Duodenal mucosa (tissue), 2 donors: Measurements from ENCODE around the gene PLEKHA1.

ENCODE experiments used
- H3K27ac ChIP-seq: one replicate; pipeline ENCODE4 v1.7.0; 2013; ENCODE audit warnings: low read depth, low read length
- H3K27me3 ChIP-seq, 2 donors: one replicate each; pipeline ENCODE4 v1.7.0; 2013; ENCODE audit warnings: low read length in 2 of 2, control low read depth in 1 of 2; ENCODE audit not compliant: insufficient read depth in 2 of 2, control insufficient read depth in 1 of 2
- H3K36me3 ChIP-seq, 2 donors: one replicate each; pipeline ENCODE4 v1.7.0; 2013; ENCODE audit warnings: low read length in 2 of 2, control low read depth in 1 of 2; ENCODE audit not compliant: insufficient read depth in 2 of 2, control insufficient read depth in 1 of 2
- H3K4me1 ChIP-seq, 2 donors: one replicate each; pipeline ENCODE4 v1.7.0; 2013; ENCODE audit warnings: low read length in 2 of 2, control low read depth in 1 of 2; ENCODE audit not compliant: insufficient read depth in 2 of 2, control insufficient read depth in 1 of 2
- H3K4me3 ChIP-seq, 2 donors: one replicate each; pipeline ENCODE4 v1.7.0; 2013; ENCODE audit warnings: low read length in 2 of 2, low read depth in 1 of 2
- H3K9ac ChIP-seq, 2 donors: one replicate each; pipeline ENCODE4 v1.7.0; 2013; ENCODE audit warnings: low read length in 2 of 2, low read depth in 1 of 2
- H3K9me3 ChIP-seq, 2 donors: one replicate each; pipeline ENCODE4 v1.7.0; 2013; ENCODE audit warnings: low read length in 2 of 2, control low read depth in 1 of 2; ENCODE audit not compliant: control insufficient read depth in 1 of 2

Gene PLEKHA1

GRCh38 chr10:122465401-122466040 is 91.0 kb downstream of the PLEKHA1 start:
- Histone ChIP-seq H3K4me3 (no peak overlapping the region), H3K9me3 (no peaks in the 10 kb centered on the region), H3K27ac (no peak overlapping the region), H3K27me3 (peaks cover 3 to 6% of the 10 kb centered on the region in 2 donors), H3K36me3 (no peaks in the 10 kb centered on the region), H3K4me1 (peaks cover 6 to 11% of the 10 kb centered on the region in 2 donors), H3K9ac (no peak overlapping the region)

GRCh38 chr10:122466951-122467381 is 92.5 kb downstream of the PLEKHA1 start:
- peaks cover 0 to 3% of the 10 kb centered on the region in 2 donors for H3K27me3 ChIP-seq
- no peak overlapping the region for H3K9ac ChIP-seq
- H3K9me3 ChIP-seq: no peaks in the 10 kb centered on the region
- H3K4me3 ChIP-seq: no peak overlapping the region
- H3K27ac ChIP-seq: no peak overlapping the region
- no peaks in the 10 kb centered on the region for H3K36me3 ChIP-seq
- peaks cover 5 to 6% of the 10 kb centered on the region in 2 donors for H3K4me1 ChIP-seq

DNA sequence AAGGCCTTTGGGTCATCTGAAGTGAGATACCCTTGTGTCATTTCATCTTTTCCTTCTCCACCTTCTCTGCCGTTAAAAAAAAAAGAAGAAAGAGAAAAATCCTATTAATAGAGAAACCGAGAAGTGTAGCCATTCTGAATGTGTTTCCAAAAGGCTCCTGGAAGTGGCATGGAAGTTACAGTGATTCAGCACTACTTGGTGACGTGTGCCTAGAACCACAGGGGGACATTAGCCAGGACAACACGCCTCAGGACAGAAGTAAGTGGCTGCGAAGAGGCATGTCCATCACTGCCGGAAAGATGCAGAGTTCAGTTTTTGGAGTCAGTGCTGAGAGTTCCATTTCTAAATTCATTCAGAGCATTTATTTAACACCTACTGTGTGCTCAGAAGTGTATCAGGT is 93.2 kb downstream of the PLEKHA1 start:
- Histone ChIP-seq H3K27ac (no peak overlapping the region), H3K4me1 (peaks cover 0 to 6% of the 10 kb centered on the region in 2 donors)

GRCh38 chr10:122468307-122468925 is 93.9 kb downstream of the PLEKHA1 start:
- Histone ChIP-seq H3K27me3 (no peaks in the 10 kb centered on the region), H3K9me3 (no peaks in the 10 kb centered on the region), H3K36me3 (no peaks in the 10 kb centered on the region), H3K9ac (no peak overlapping the region), H3K27ac (no peak overlapping the region), H3K4me3 (no peak overlapping the region), H3K4me1 (peaks cover 0 to 6% of the 10 kb centered on the region in 2 donors)

More for the DNA sequence above, 93.2 kb downstream of the PLEKHA1 start:
- Histone ChIP-seq H3K9ac (no peak overlapping the region), H3K27me3 (peaks cover 0 to 3% of the 10 kb centered on the region in 2 donors), H3K4me3 (no peak overlapping the region), H3K9me3 (no peaks in the 10 kb centered on the region), H3K36me3 (no peaks in the 10 kb centered on the region)

- Histone ChIP-seq H3K4me1 (peaks cover 0 to 7% of the 10 kb centered on the region in 2 donors), H3K4me3 (no peak overlapping the region), H3K27ac (no peak overlapping the region), H3K36me3 (no peaks in the 10 kb centered on the region), H3K27me3 (no peaks in the 10 kb centered on the region), H3K9me3 (no peaks in the 10 kb centered on the region), H3K9ac (no peak overlapping the region)
Measured at GRCh38 chr10:122468926-122469781, 94.6 kb downstream of the PLEKHA1 start.

GRCh38 chr10:122469848-122470247 is 95.3 kb downstream of the PLEKHA1 start:
- H3K9ac ChIP-seq: no peak overlapping the region
- H3K4me1 ChIP-seq: peaks cover 3 to 14% of the 10 kb centered on the region in 2 donors
- no peaks in the 10 kb centered on the region for H3K27me3 ChIP-seq
- no peak overlapping the region for H3K27ac ChIP-seq
- H3K4me3 ChIP-seq: no peak overlapping the region
- no peaks in the 10 kb centered on the region for H3K9me3 ChIP-seq
- H3K36me3 ChIP-seq: no peaks in the 10 kb centered on the region

DNA sequence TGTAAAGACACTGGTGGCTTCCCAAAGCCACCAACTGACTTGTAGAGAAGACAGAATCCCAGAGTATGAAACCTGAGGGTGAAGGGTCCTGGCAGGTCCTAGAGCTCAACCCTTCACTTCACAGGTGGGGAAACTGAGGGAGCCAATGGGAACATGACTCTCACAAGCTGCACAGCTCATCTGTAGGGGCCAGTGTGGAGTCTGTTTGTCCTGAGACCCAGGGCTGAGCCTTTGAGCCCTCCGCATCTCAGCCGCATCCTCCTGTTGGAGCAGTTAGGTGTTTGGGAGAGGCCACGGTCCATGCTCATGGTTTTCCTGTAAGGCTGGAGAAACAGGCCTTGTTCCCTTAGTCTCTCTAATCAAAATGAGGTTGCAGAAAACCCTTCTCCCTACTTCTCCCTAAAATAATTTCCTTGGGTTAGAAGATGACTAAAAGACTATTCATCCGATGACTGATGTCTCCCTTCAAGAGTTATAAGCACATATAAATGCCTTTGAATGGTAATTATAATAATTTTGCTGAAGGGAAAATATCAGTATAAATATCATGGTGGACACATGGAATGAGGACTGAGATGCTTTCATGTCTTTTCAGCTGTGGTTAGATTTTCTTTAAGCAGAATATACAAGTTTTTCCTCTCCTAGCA is 97.1 kb downstream of the PLEKHA1 start:
- no peak overlapping the region for H3K9ac ChIP-seq
- H3K27me3 ChIP-seq: no peaks in the 10 kb centered on the region
- H3K9me3 ChIP-seq: no peaks in the 10 kb centered on the region
- H3K4me3 ChIP-seq: no peak overlapping the region
- H3K27ac ChIP-seq: no peak overlapping the region
- no peaks in the 10 kb centered on the region for H3K36me3 ChIP-seq
- peaks cover 10 to 15% of the 10 kb centered on the region in 2 donors for H3K4me1 ChIP-seq

DNA sequence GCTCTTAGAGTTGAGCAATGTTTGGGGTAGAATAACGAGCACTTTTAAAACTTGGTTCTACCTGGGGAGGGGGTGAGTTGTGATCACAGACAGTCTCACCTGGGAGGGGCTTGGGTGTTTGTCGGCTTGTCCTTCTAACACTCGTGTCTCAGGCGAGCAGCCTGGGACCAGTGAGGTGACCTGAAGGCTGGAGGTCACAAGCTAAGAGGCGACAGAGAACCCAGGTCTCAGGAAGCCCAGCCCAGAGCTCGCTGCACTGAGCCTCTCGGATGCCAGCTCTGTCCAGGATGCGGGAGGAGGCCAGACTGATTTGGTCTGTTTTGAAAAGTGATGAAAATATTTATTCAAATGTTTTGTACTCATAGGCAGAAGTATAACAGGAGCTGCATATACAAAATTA is 98.6 kb downstream of the PLEKHA1 start:
- H3K27ac ChIP-seq: no peak overlapping the region

GRCh38 chr10:122474131-122474818 is 99.8 kb downstream of the PLEKHA1 start:
- H3K4me1 ChIP-seq: peaks cover 9 to 10% of the 10 kb centered on the region in 2 donors
- no peak overlapping the region for H3K9ac ChIP-seq
- H3K36me3 ChIP-seq: no peaks in the 10 kb centered on the region
- no peaks in the 10 kb centered on the region for H3K27me3 ChIP-seq
- no peak overlapping the region for H3K27ac ChIP-seq
- no peak overlapping the region for H3K4me3 ChIP-seq
- no peaks in the 10 kb centered on the region for H3K9me3 ChIP-seq

More for the DNA sequence above, 98.6 kb downstream of the PLEKHA1 start:
- Histone ChIP-seq H3K27me3 (no peaks in the 10 kb centered on the region), H3K4me1 (peaks cover 10 to 15% of the 10 kb centered on the region in 2 donors), H3K4me3 (no peak overlapping the region), H3K9me3 (no peaks in the 10 kb centered on the region), H3K9ac (no peak overlapping the region), H3K36me3 (no peaks in the 10 kb centered on the region)
